Left ventricle myocardium inferior (tissue), 1 donor: ENCODE measurements around the gene PRUNE1. TPM values are rescaled to one million over a fixed set of nuclear protein-coding genes. Genes with fewer than 3 reads are reported as not detected.
A peak's percentile ranks its signal among the peaks of the same experiment; 100 is the strongest.

Experiments
- DNase-seq: peaks from one replicate; pipeline ENCODE4 v3.0.0-alpha.2; 2020
- H3K27ac ChIP-seq: fragments of 200-600 bp; replicated peaks from 2 replicates; pipeline ENCODE4 v1.8.0; 2021
- H3K27me3 ChIP-seq: fragments of 200-600 bp; 2 replicates; pipeline ENCODE4 v1.8.0; 2021; ENCODE audit warnings: low read depth
- H3K36me3 ChIP-seq: fragments of 200-600 bp; 2 replicates; pipeline ENCODE4 v1.8.0; 2021
- H3K4me1 ChIP-seq: fragments of 200-600 bp; 2 replicates; pipeline ENCODE4 v1.8.0; 2021
- H3K4me3 ChIP-seq: fragments of 200-600 bp; 2 replicates; pipeline ENCODE4 v1.8.0; 2021; ENCODE audit warnings: mild to moderate bottlenecking, moderate library complexity
- H3K9me3 ChIP-seq: fragments of 200-600 bp; replicated peaks from 2 replicates; pipeline ENCODE4 v1.8.0; 2021
- intact Hi-C: fragments of 100-400 bp; cut with micrococcal nuclease; formaldehyde crosslinking; loops from one replicate; pipeline ENCODE4 v1.11.0; 2022
- total RNA-seq: library from RNA; stranded (reverse); fragmentation: NEBNext Ultra II Directional; extraction: Animal tissue kit (Norgen Biotek cat#: 25700); gene quantifications from one replicate; pipeline ENCODE4 v1.2.1, GENCODE V29; 2021
- TF ChIP-seq, protein P1 (sequence below): fragments of 200-600 bp; IDR thresholded peaks from 2 replicates; pipeline ENCODE4 v1.8.0; 2021; ENCODE audit warnings: antibody characterized with exemption, mild to moderate bottlenecking, borderline replicate concordance
- donor health status: DM: no; HTN: yes; CAD: no; lungs with severe emphysema.

Gene PRUNE1
- total RNA-seq, 1 donor from 2014 or later = 42.8 TPM

DNA sequence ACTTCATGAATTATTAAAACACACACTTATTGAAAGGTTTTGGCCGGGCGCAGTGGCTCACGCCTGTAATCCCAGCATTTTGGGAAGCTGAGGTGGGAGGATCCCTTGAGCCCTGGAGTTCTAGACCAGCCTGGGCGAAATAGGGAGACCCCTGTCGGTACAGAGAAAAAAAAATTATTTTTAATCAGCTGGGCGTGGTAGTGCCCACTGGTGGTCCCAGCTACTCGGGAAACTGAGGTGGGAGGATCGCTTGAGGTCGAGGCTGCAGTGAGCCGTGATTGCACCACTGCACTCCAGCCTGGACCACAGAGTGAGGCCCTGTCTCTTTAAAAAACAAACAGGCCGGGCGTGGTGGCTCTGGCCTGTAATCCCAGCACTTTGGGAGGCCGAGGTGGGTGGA, 64.0 kb downstream of the PRUNE1 start:
- Histone ChIP-seq H3K4me3 (no peak overlapping the region), H3K36me3 (peaks cover 24% of the 10 kb centered on the region), H3K27me3 (no peaks in the 10 kb centered on the region), H3K27ac (peak overlapping the region; percentile 99), H3K4me1 (peaks cover 26% of the 10 kb centered on the region), H3K9me3 (no peaks in the 10 kb centered on the region)
- TF ChIP-seq, protein P1, sequence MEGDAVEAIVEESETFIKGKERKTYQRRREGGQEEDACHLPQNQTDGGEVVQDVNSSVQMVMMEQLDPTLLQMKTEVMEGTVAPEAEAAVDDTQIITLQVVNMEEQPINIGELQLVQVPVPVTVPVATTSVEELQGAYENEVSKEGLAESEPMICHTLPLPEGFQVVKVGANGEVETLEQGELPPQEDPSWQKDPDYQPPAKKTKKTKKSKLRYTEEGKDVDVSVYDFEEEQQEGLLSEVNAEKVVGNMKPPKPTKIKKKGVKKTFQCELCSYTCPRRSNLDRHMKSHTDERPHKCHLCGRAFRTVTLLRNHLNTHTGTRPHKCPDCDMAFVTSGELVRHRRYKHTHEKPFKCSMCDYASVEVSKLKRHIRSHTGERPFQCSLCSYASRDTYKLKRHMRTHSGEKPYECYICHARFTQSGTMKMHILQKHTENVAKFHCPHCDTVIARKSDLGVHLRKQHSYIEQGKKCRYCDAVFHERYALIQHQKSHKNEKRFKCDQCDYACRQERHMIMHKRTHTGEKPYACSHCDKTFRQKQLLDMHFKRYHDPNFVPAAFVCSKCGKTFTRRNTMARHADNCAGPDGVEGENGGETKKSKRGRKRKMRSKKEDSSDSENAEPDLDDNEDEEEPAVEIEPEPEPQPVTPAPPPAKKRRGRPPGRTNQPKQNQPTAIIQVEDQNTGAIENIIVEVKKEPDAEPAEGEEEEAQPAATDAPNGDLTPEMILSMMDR = no peak
- DNase-seq = no peak
- intact Hi-C loops = no loop called here

Other genes starting within 250 kb of the PRUNE1 start
- gene CTSS, start 242.7 kb upstream of the PRUNE1 start, total RNA-seq = 27.5 TPM
- gene CTSK, start 200.2 kb upstream of the PRUNE1 start, total RNA-seq = 8.2 TPM
- gene ARNT, start 131.8 kb upstream of the PRUNE1 start, total RNA-seq = 26.5 TPM
- gene CTXND2, start 121.3 kb upstream of the PRUNE1 start, total RNA-seq = not detected
- gene SETDB1, start 82.1 kb upstream of the PRUNE1 start, total RNA-seq = 17.2 TPM
- gene CERS2, start 33.6 kb upstream of the PRUNE1 start, total RNA-seq = 78.9 TPM
- 0.14 TPM for gene ANXA9, start 26.2 kb upstream of the PRUNE1 start, total RNA-seq
- 44.3 TPM for gene MINDY1, start 1.5 kb upstream of the PRUNE1 start, total RNA-seq
- 0.47 TPM for gene BNIPL, start 28.1 kb downstream of the PRUNE1 start, total RNA-seq
- 7.1 TPM for gene C1orf56, start 39.3 kb downstream of the PRUNE1 start, total RNA-seq
- 24.8 TPM for gene CDC42SE1, start 51.2 kb downstream of the PRUNE1 start, total RNA-seq
- gene MLLT11, start 51.9 kb downstream of the PRUNE1 start, total RNA-seq = 34.1 TPM
- gene GABPB2, start 62.3 kb downstream of the PRUNE1 start, total RNA-seq = 12.2 TPM
- 77.7 TPM for gene SEMA6C, start 138.2 kb downstream of the PRUNE1 start, total RNA-seq
- 0.88 TPM for gene TNFAIP8L2, start 148.2 kb downstream of the PRUNE1 start, total RNA-seq
- gene LYSMD1, start 157.5 kb downstream of the PRUNE1 start, total RNA-seq = 12.0 TPM
- gene SCNM1, start 157.7 kb downstream of the PRUNE1 start, total RNA-seq = 19.4 TPM
- gene TMOD4, start 167.5 kb downstream of the PRUNE1 start, total RNA-seq = not detected
- gene VPS72, start 181.7 kb downstream of the PRUNE1 start, total RNA-seq = 40.5 TPM
- gene PIP5K1A, start 190.1 kb downstream of the PRUNE1 start, total RNA-seq = 28.5 TPM
- 142 TPM for gene PSMD4, start 246.3 kb downstream of the PRUNE1 start, total RNA-seq